Activated CD8-positive, alpha-beta T cell treated with anti-CD3 and anti-CD28 coated beads for 36 hours (primary cell): ENCODE results near the gene ROPN1. TPM values are rescaled to one million over a fixed set of nuclear protein-coding genes. Genes with fewer than 3 reads are reported as not detected.
"Not testable (repeated sequence)": the region's sequence is repeated elsewhere in the genome, so short reads cannot be mapped to it uniquely, and the experiment has no call there.

Experiments used
- ATAC-seq: fragments of 200-7000 bp; cut with Tn5 transposase; one replicate; pipeline ENCODE4 v1.10.0; 2021; ENCODE audit warnings: mild to moderate bottlenecking, moderate library complexity
- CTCF ChIA-PET: fragments of 350-600 bp; sonication (Branson Sonifier 250); formaldehyde crosslinking; loops from one replicate; lab custom pipeline; 2021; ENCODE audit warnings: antibody characterized with exemption; lab: Charles Lee
- POLR2A ChIA-PET: fragments of 350-600 bp; sonication (Branson Sonifier 250); formaldehyde crosslinking; loops from one replicate; lab custom pipeline; 2021; ENCODE audit warnings: antibody characterized with exemption; lab: Charles Lee
- DNase-seq: peaks from one replicate; pipeline ENCODE4 v3.0.0-alpha.2; 2020
- H3K27ac Mint-ChIP-seq: one replicate; pipeline ENCODE4 v1.8.0; 2021; ENCODE audit warnings: mild to moderate bottlenecking, mixed read lengths
- H3K27me3 Mint-ChIP-seq: one replicate; pipeline ENCODE4 v1.8.0; 2021; ENCODE audit warnings: mixed read lengths
- H3K36me3 Mint-ChIP-seq: one replicate; pipeline ENCODE4 v1.8.0; 2021; ENCODE audit warnings: low read depth, mixed read lengths
- H3K4me1 Mint-ChIP-seq: one replicate; pipeline ENCODE4 v1.8.0; 2021; ENCODE audit warnings: low read depth, mixed read lengths
- H3K4me3 Mint-ChIP-seq: one replicate; pipeline ENCODE4 v1.8.0; 2021; ENCODE audit warnings: mild to moderate bottlenecking, moderate library complexity, mixed read lengths
- H3K9me3 Mint-ChIP-seq: one replicate; pipeline ENCODE4 v1.8.0; 2021; ENCODE audit warnings: mixed read lengths
- intact Hi-C: fragments of 100-400 bp; cut with micrococcal nuclease; formaldehyde crosslinking; loops from one replicate; pipeline ENCODE4 v1.10.0; 2022
- total RNA-seq, 2 experiments: library from RNA; stranded (reverse); gene quantifications; one replicate each; pipeline ENCODE4 v1.2.3, GENCODE V29; 2021
- TF ChIP-seq, protein P1 (sequence below): fragments of 200-600 bp; IDR thresholded peaks from one replicate; pipeline ENCODE4 v1.8.0; 2022; ENCODE audit warnings: antibody characterized with exemption, mild to moderate bottlenecking

The ROPN1 gene
- not detected for total RNA-seq

DNA sequence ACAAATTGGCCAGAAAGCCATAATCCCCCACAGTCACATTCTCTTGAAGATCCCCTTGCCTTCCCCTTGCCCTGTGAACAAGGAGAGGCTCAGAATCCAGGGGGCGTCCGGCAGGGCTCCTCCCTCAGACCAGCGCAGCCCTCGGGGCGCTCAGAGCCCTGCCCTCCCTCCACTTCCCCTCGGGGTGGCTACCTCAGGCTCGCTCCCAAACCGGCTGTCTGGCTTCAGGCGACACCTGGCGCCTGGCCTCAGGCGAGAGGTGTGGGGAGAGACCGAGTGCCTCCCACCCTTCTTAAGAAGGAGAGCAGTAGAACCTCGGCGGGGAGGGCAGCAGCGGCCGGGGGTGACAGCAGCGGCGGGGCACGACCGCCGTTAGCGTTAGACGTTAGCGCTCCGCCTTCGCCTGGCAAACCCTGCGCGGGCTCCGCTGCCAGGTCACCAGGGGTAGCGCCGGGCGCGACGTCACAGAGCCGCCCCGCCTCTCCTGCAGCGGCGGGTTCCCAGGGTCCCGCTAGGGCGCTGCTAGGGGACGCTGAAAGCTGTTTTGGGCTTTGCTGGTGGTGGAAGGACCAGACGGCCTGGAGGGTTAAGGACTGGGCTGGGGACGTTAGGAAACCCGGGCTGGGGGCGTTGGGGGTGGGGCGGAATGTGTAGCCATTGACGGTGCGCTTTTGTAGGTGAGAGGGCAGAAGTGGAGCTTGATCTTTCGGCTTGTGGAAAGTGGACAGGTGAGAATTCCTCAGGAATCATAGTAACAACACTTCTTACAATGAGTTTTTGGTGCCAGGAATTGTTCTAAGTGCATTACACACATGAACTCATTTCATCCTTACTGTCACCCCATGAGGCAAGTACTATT lies at the start of gene ROPN1:
Gene ROPN1 (minus strand): TSS at position 395 of the 859 bp plus-strand sequence. CDS start 11,643 bp downstream, outside the sequence.
- DNase-seq: not testable (repeated sequence)

DNA sequence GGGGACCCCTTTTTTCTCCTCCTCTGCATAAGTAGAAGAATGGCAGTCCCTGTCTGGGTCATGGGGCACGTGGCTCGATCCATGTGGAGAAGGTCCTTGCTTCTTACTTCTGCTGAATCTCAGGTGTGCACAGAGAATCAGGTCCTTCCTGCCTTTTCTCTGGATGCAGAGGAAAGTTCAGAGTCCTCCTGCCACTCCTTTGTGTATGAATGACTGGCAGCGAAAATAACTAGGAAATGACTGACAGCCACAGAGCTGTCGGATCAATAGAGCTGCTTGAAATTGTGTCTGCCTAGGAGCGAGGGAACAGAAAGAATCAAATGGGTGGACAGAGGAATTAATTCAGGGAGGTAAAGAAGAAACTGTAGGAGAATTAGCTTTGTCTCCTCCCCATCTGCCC lies 49.6 kb upstream of the ROPN1 start:
- ChIA-PET CTCF (interaction anchor here (1.0 kb wide), 1 partner anchor 9 kb away, joined by 5 read pairs; the partner anchor contains the start of gene KALRN), POLR2A (no interaction called here)
- H3K4me3 Mint-ChIP-seq: no peak overlapping the region
- intact Hi-C loops: no loop called here
- no peaks in the 10 kb centered on the region for H3K9me3 Mint-ChIP-seq
- TF ChIP-seq, protein P1, sequence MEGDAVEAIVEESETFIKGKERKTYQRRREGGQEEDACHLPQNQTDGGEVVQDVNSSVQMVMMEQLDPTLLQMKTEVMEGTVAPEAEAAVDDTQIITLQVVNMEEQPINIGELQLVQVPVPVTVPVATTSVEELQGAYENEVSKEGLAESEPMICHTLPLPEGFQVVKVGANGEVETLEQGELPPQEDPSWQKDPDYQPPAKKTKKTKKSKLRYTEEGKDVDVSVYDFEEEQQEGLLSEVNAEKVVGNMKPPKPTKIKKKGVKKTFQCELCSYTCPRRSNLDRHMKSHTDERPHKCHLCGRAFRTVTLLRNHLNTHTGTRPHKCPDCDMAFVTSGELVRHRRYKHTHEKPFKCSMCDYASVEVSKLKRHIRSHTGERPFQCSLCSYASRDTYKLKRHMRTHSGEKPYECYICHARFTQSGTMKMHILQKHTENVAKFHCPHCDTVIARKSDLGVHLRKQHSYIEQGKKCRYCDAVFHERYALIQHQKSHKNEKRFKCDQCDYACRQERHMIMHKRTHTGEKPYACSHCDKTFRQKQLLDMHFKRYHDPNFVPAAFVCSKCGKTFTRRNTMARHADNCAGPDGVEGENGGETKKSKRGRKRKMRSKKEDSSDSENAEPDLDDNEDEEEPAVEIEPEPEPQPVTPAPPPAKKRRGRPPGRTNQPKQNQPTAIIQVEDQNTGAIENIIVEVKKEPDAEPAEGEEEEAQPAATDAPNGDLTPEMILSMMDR: no peak
- DNase-seq: no peak
- no peaks in the 10 kb centered on the region for H3K36me3 Mint-ChIP-seq
- no peak for ATAC-seq
- no peaks in the 10 kb centered on the region for H3K4me1 Mint-ChIP-seq
- H3K27ac Mint-ChIP-seq: no peak overlapping the region
- H3K27me3 Mint-ChIP-seq: peaks cover 14% of the 10 kb centered on the region

More for the DNA sequence above, at the start of gene ROPN1:
- peak; percentile 98 for ATAC-seq
- H3K9me3 Mint-ChIP-seq, H3K4me3 Mint-ChIP-seq, CTCF ChIA-PET, H3K4me1 Mint-ChIP-seq, intact Hi-C loops, POLR2A ChIA-PET, H3K36me3 Mint-ChIP-seq, H3K27ac Mint-ChIP-seq: not testable (repeated sequence)
- H3K27me3 Mint-ChIP-seq: peaks cover 24% of the 10 kb centered on the region

DNA sequence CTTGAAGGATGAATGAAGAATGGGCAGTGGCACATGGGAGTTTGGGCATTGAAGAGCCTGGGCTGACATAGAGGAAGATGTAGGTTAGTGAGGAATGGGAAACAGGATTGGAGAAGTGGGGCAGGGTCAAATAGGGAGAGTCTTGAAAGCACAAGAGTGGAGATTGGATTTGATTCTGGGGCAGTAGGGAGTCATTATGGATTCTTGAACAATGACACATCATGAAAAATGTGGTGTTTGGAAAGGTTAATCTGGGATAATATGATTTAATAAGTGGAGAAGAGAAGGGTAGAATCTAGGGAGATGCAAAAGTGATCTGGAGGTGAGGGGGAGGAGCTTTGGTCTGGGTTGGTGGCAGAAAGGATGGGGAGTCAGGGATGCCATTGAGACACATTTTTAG lies 45.4 kb upstream of the ROPN1 start:
- CTCF ChIA-PET: no interaction called here
- peaks cover 29% of the 10 kb centered on the region for H3K27me3 Mint-ChIP-seq
- POLR2A ChIA-PET: no interaction called here
- no peaks in the 10 kb centered on the region for H3K36me3 Mint-ChIP-seq
- no peaks in the 10 kb centered on the region for H3K9me3 Mint-ChIP-seq
- DNase-seq (no peak), ATAC-seq (no peak)
- H3K4me1 Mint-ChIP-seq: peaks cover 6% of the 10 kb centered on the region
- intact Hi-C loops: no loop called here
- TF ChIP-seq, protein P1: no peak
- H3K4me3 Mint-ChIP-seq: no peak overlapping the region
- H3K27ac Mint-ChIP-seq: no peak overlapping the region

DNA sequence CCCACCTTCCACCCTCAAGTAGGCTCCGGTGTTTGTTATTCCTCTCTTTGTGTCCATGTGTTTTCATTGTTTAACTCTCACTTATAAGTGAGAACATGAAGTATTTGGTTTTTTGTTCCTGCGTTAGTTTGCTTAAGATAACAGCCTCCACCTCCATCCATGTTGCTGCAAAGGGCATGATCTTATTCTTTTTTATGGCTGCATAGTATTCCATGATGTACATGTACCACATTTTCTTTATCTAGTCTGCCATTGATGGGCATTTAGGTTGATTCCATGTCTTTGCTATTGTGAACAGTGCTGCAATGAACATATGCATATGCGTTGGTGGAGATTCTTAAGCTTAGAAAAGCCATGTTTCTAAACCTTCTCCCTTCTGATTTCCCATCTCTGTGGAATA lies 44.3 kb upstream of the ROPN1 start:
- H3K4me1 Mint-ChIP-seq: peaks cover 10% of the 10 kb centered on the region
- H3K27ac Mint-ChIP-seq, intact Hi-C loops, H3K4me3 Mint-ChIP-seq, H3K9me3 Mint-ChIP-seq, POLR2A ChIA-PET, H3K36me3 Mint-ChIP-seq, DNase-seq, CTCF ChIA-PET, ATAC-seq: not testable (repeated sequence)
- H3K27me3 Mint-ChIP-seq: peaks cover 39% of the 10 kb centered on the region

DNA sequence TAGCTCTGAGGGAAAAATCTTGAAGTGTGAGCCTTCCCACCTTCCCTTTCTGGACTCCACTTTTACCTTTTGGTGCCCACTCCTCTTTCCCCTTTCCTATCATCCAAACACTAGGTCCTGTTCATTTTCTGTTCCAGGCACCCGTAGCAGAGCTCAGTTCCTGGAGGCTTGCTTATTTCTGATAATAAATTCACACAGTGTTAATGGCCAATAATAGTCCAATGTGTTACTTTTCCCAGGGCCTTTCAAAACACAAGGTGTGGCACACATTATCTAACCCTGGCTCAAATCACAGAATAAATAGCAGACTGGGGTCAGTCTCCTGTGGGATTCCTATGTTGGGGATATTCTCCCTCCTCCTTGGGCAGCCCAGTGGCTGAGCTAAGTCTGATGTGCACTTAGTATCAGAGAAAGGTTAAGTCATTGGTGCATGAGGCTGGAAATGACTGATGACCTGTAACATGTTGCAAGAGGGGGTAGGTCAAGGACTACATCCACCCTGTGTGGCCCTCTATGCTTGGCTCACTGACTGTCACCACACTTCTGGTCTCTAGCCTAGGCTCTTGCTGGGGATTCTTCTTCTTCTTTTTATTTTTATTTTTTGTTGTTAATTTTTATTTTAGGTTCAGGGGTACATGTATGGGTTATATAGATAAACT lies 43.7 kb upstream of the ROPN1 start:
- H3K4me3 Mint-ChIP-seq: no peak overlapping the region
- DNase-seq (no peak), ATAC-seq (no peak)
- peaks cover 10% of the 10 kb centered on the region for H3K4me1 Mint-ChIP-seq
- POLR2A ChIA-PET: no interaction called here
- H3K27me3 Mint-ChIP-seq: peaks cover 41% of the 10 kb centered on the region
- CTCF ChIA-PET: interaction anchor here (0.9 to 4.4 kb wide), 2 partner anchors 14 to 44 kb away, joined by 5 to 23 read pairs; no protein-coding TSS in a partner anchor
- no peak overlapping the region for H3K27ac Mint-ChIP-seq
- TF ChIP-seq, protein P1: no peak
- intact Hi-C loops: no loop called here
- no peaks in the 10 kb centered on the region for H3K36me3 Mint-ChIP-seq
- H3K9me3 Mint-ChIP-seq: no peaks in the 10 kb centered on the region

DNA sequence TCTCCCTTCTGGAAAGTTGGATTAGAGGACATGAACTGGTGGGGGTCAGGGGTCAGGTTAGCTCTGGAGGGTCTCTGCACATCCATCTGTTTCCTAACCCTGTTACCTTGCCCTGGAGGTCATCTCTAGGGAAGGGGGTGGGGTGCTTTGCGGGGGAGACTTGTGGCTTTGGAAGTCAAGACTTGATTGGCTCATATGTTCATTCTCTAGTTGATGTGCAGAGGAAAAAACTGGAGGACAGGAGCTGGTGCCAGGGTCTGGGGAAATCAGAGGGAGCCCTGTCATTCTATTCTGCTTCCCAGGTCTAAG lies 42.9 kb upstream of the ROPN1 start:
- CTCF ChIA-PET: interaction anchor here (0.9 to 4.4 kb wide), 4 partner anchors 10 to 45 kb away, joined by 5 to 23 read pairs (median 12); no protein-coding TSS in a partner anchor

More for the DNA sequence above, 42.9 kb upstream of the ROPN1 start:
- POLR2A ChIA-PET: no interaction called here
- intact Hi-C loops: no loop called here
- H3K4me1 Mint-ChIP-seq: peaks cover 10% of the 10 kb centered on the region
- no peak overlapping the region for H3K27ac Mint-ChIP-seq
- peaks cover 39% of the 10 kb centered on the region for H3K27me3 Mint-ChIP-seq
- TF ChIP-seq, protein P1: no peak
- ATAC-seq: no peak
- H3K9me3 Mint-ChIP-seq: no peaks in the 10 kb centered on the region
- no peaks in the 10 kb centered on the region for H3K36me3 Mint-ChIP-seq
- peak overlapping the region; percentile 53 for H3K4me3 Mint-ChIP-seq
- DNase-seq: no peak
